Measurements from ENCODE around the gene SLC9A9. TPM values are rescaled to one million over a fixed set of nuclear protein-coding genes. Genes with fewer than 3 reads are reported as not detected.

The SLC9A9 gene
- total RNA-seq, 1 experiment from 2014 or later, result 2.2 TPM

DNA sequence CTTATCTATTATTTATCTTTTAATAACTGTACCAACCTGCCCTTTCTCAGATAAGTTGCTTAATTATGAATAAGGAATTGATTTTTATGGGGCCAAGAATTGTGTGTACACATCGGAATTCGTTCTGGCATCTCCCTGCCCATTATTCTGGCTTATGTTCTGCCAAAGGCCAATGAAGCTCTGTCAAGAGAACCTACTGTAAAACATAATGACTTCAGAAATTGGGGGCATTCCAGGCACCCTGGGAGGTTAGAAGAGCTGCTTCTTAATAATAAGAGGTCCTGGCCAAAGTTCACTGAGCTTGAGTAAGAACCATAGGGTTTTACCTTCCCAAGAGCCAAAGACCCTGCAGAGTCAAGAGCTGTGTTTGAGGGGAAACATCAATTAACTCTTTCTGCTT is 261.7 kb downstream of the SLC9A9 start:
- POLR2A ChIA-PET, result interaction anchor here (0.5 to 1.0 kb wide), 6 partner anchors 9 to 584 kb away, joined by 3 read pairs; no protein-coding TSS in a partner anchor
- H3K4me1 Mint-ChIP-seq (ENCODE audit: insufficient read depth, unreplicated experiment), result no peaks in the 10 kb centered on the region
- CTCF ChIA-PET, result interaction anchor here (0.5 to 0.6 kb wide), 2 partner anchors 52 to 177 kb away, joined by 4 to 5 read pairs; no protein-coding TSS in a partner anchor
- H3K9me3 Mint-ChIP-seq (ENCODE audit: unreplicated experiment), result no peaks in the 10 kb centered on the region
- no peak overlapping the region for H3K4me3 Mint-ChIP-seq (ENCODE audit: unreplicated experiment)
- H3K36me3 Mint-ChIP-seq (ENCODE audit: insufficient read depth, unreplicated experiment), result no peaks in the 10 kb centered on the region
- TF ChIP-seq, protein P1, sequence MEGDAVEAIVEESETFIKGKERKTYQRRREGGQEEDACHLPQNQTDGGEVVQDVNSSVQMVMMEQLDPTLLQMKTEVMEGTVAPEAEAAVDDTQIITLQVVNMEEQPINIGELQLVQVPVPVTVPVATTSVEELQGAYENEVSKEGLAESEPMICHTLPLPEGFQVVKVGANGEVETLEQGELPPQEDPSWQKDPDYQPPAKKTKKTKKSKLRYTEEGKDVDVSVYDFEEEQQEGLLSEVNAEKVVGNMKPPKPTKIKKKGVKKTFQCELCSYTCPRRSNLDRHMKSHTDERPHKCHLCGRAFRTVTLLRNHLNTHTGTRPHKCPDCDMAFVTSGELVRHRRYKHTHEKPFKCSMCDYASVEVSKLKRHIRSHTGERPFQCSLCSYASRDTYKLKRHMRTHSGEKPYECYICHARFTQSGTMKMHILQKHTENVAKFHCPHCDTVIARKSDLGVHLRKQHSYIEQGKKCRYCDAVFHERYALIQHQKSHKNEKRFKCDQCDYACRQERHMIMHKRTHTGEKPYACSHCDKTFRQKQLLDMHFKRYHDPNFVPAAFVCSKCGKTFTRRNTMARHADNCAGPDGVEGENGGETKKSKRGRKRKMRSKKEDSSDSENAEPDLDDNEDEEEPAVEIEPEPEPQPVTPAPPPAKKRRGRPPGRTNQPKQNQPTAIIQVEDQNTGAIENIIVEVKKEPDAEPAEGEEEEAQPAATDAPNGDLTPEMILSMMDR (IDR thresholded peaks at IDR 0.05; ENCODE audit: unreplicated experiment), result no peak
- DNase-seq (ENCODE audit: unreplicated experiment), result no peak
- intact Hi-C loops (cut with micrococcal nuclease), result no loop called here
- no peak overlapping the region for H3K27ac Mint-ChIP-seq (ENCODE audit: low read depth, unreplicated experiment)
- no TSS peak for BruUV-seq (replicated peaks)
- H3K27me3 Mint-ChIP-seq (ENCODE audit: insufficient read depth, unreplicated experiment), result no peaks in the 10 kb centered on the region

DNA sequence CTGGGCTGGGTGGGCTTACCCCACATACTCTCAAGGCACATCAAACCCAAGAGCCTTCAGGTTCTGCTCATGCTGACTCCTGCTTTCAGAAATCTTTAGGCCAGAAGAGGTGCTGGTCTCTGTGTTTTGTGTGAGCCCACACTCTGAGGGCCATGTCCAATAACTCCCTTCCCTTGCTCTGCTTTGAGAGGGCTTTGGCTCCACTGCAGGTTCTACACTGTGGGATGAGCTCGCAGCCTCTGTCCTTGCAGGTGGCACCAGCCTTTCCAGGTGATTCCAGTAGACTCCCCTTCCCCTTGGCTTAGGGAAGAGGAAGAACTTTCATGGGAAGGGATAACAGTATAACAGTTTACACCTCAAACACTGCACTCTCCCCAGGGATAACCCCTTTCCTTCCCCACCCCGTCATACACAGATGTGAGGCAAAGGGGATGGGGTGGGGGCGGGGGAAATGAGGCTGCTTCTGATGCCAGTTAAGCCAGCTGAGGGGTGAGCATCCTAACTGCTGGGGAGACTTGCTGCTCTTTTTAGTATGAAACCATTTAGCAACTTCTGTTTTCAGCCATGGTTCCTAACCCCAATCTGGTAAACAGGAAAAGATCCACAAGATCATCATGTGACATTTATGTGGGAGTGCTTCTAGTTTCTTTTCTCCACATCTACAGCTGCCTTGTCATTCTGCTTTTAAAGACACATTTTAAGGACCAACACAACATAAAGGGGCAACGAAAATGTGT is 262.4 kb downstream of the SLC9A9 start:
- ChIA-PET POLR2A (interaction anchor here (0.5 to 1.5 kb wide), 4 partner anchors 9 to 583 kb away, joined by 3 to 4 read pairs (median 3); no protein-coding TSS in a partner anchor), CTCF (interaction anchor here (0.5 to 0.7 kb wide), 3 partner anchors 53 to 177 kb away, joined by 4 to 5 read pairs (median 4); no protein-coding TSS in a partner anchor)
- Mint-ChIP-seq H3K27ac (ENCODE audit: low read depth, unreplicated experiment) (no peak overlapping the region), H3K9me3 (ENCODE audit: unreplicated experiment) (no peaks in the 10 kb centered on the region), H3K27me3 (ENCODE audit: insufficient read depth, unreplicated experiment) (no peaks in the 10 kb centered on the region), H3K4me1 (ENCODE audit: insufficient read depth, unreplicated experiment) (no peaks in the 10 kb centered on the region), H3K36me3 (ENCODE audit: insufficient read depth, unreplicated experiment) (no peaks in the 10 kb centered on the region), H3K4me3 (ENCODE audit: unreplicated experiment) (no peak overlapping the region)
- TF ChIP-seq, protein P1 (IDR thresholded peaks at IDR 0.05; ENCODE audit: unreplicated experiment), result no peak
- no peak for DNase-seq (ENCODE audit: unreplicated experiment)
- BruUV-seq (replicated peaks), result no TSS peak
- intact Hi-C loops (cut with micrococcal nuclease), result no loop called here

DNA sequence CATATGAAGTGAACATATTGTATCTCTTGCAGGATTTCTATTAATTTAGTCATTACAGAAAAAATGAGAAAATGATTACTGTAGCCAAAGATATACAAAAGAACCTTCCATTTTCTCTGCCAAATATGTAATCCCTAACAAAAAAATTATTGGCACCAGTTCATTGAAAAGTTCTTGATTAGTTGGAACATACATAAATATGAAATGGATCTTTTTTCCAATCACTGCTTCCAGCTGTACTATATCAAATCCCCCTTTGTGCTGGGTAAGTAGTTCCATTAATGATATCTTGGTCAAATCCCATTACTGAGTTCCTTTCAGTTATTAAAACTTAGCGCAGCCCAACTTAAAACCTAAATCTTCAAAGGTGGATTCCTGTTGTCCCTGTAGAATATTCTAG is 263.8 kb downstream of the SLC9A9 start:
- POLR2A ChIA-PET, result interaction anchor here (0.8 to 1.5 kb wide), 2 partner anchors 8 to 15 kb away, joined by 3 to 4 read pairs; no protein-coding TSS in a partner anchor
- Mint-ChIP-seq H3K4me3 (ENCODE audit: unreplicated experiment) (no peak overlapping the region), H3K27me3 (ENCODE audit: insufficient read depth, unreplicated experiment) (no peaks in the 10 kb centered on the region), H3K4me1 (ENCODE audit: insufficient read depth, unreplicated experiment) (no peaks in the 10 kb centered on the region), H3K9me3 (ENCODE audit: unreplicated experiment) (no peaks in the 10 kb centered on the region), H3K27ac (ENCODE audit: low read depth, unreplicated experiment) (no peak overlapping the region), H3K36me3 (ENCODE audit: insufficient read depth, unreplicated experiment) (no peaks in the 10 kb centered on the region)
- TF ChIP-seq, protein P1 (IDR thresholded peaks at IDR 0.05; ENCODE audit: unreplicated experiment), result no peak
- BruUV-seq (replicated peaks), result no TSS peak
- CTCF ChIA-PET, result no interaction called here
- no peak for DNase-seq (ENCODE audit: unreplicated experiment)
- intact Hi-C loops (cut with micrococcal nuclease), result no loop called here

DNA sequence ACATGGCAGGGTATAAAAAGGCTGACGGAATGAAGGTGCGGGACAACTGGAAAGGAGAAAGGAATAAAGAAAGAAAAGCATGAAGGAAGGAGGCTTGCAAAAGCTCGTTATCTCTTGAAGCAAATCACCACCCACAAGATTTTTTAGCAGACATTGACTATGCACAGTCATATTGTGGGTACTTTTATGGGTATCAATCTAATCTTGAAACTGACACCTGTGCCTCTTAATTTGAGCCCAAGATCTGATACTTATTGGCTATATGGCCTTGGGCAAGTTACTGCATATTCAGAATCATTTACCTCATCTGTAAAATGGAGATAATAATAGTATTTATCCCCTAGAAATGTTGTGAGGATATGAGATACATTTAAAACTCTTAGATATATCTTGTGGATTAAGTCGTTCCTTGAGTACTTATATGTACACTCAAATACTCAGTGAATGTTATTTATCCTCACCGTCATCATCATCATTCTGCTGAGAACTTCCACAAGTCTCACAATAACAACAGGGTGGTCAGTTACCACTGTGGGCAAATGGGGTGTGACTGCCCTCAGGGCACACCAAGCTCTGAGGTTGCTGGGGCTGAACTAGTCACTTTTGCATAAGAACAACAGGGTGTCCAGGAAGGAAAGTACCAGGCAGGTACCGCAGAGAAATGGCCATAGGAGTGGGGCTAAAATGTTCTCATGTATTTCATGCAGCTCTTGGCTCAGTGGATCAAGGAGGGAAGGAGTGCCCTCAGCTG is 266.1 kb downstream of the SLC9A9 start:
- Mint-ChIP-seq H3K4me3 (ENCODE audit: unreplicated experiment) (no peak overlapping the region), H3K27ac (ENCODE audit: low read depth, unreplicated experiment) (no peak overlapping the region), H3K4me1 (ENCODE audit: insufficient read depth, unreplicated experiment) (no peaks in the 10 kb centered on the region), H3K27me3 (ENCODE audit: insufficient read depth, unreplicated experiment) (no peaks in the 10 kb centered on the region), H3K36me3 (ENCODE audit: insufficient read depth, unreplicated experiment) (no peaks in the 10 kb centered on the region), H3K9me3 (ENCODE audit: unreplicated experiment) (no peaks in the 10 kb centered on the region)
- CTCF ChIA-PET, result interaction anchor here (0.7 kb wide), 1 partner anchor 147 kb away, joined by 3 read pairs; no protein-coding TSS in a partner anchor
- TF ChIP-seq, protein P1 (IDR thresholded peaks at IDR 0.05; ENCODE audit: unreplicated experiment), result no peak
- BruUV-seq (replicated peaks), result no TSS peak
- intact Hi-C loops (cut with micrococcal nuclease), result no loop called here
- POLR2A ChIA-PET, result interaction anchor here (0.6 kb wide), 1 partner anchor 392 kb away, joined by 3 read pairs; no protein-coding TSS in a partner anchor
- no peak for DNase-seq (ENCODE audit: unreplicated experiment)

Measured in MCF 10A (cell line).